HL-60 (cell line): ENCODE data around the gene LMF1.

Experiments
- SPI1 ChIP-seq: IDR thresholded peaks from 2 replicates; pipeline ENCODE4 v1.6.1; 2012; ENCODE audit warnings: low read depth, mild to moderate bottlenecking, borderline replicate concordance
- TF ChIP-seq, protein P1 (sequence below): IDR thresholded peaks from one replicate; pipeline ENCODE4 v1.5.1; 2011; ENCODE audit warnings: low read length, control low read depth, inconsistent platforms; ENCODE audit not compliant: insufficient read depth

DNA sequence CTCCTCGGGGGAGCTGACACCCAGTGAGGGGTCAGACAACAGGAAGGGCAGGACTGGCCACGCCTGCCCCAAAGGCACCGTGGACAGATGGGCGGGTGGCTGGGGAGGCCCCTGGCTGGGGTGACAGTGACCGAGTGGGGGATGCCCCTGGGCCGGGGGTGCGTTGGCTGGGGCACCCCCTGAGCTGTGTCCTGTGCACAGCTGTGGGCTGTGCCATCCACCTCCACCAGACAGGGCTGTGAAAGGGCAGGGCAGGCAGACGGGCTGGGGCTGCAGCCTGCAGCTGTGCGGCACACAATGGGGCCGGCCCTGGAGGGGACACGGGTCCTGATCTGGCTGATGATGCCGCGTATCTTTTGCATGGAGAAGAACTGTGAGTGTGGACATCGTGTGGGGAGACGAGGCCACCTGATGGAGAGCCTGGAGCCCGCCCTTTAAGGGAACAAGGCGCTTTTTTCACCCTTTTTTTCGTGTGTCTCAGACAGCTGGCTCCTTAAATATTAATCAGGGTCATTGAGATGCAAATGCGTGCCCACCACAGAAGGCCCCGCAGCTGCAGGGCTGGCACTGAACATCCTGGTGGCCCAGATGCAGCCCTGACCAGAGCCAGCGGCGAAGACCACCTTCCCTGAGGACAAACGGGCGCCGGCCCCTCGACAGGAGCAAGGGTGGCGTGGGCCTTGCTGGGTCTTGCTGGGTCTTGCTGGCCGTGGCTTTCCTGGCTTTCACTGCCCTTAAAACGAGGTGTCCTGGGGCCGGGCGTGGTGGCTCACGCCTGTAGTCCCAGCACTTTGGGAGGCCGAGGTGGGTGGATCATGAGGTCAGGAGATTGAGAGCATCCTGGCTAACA is 127.8 kb downstream of the LMF1 start:
- TF ChIP-seq, protein P1, sequence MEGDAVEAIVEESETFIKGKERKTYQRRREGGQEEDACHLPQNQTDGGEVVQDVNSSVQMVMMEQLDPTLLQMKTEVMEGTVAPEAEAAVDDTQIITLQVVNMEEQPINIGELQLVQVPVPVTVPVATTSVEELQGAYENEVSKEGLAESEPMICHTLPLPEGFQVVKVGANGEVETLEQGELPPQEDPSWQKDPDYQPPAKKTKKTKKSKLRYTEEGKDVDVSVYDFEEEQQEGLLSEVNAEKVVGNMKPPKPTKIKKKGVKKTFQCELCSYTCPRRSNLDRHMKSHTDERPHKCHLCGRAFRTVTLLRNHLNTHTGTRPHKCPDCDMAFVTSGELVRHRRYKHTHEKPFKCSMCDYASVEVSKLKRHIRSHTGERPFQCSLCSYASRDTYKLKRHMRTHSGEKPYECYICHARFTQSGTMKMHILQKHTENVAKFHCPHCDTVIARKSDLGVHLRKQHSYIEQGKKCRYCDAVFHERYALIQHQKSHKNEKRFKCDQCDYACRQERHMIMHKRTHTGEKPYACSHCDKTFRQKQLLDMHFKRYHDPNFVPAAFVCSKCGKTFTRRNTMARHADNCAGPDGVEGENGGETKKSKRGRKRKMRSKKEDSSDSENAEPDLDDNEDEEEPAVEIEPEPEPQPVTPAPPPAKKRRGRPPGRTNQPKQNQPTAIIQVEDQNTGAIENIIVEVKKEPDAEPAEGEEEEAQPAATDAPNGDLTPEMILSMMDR = no peak
- TF ChIP-seq SPI1 = no peak
